ENCODE results near the gene SMARCD1. TPM values are rescaled to one million over a fixed set of nuclear protein-coding genes. Genes with fewer than 3 reads are reported as not detected.

SMARCD1 gene
- total RNA-seq, 1 experiment from 2014 or later, result 152 TPM

- no peaks in the 10 kb centered on the region for H3K27me3 Mint-ChIP-seq (ENCODE audit: low read depth)
Observed at GRCh38 chr12:50120953-50121352, 35.8 kb downstream of the SMARCD1 start.

More at GRCh38 chr12:50120953-50121352, 35.8 kb downstream of the SMARCD1 start:
- Histone ChIP-seq H3K56ac (ENCODE audit: insufficient read length, low read depth, low read length) (no peak overlapping the region), H3K9me3 (ENCODE audit: control insufficient read depth, low read depth, low read length) (no peaks in the 10 kb centered on the region), H2BK12ac (ENCODE audit: insufficient read length, low read depth, low read length) (no peak overlapping the region), H2AK5ac (ENCODE audit: insufficient read length, low read length) (no peak overlapping the region), H3K9ac (ENCODE audit: extremely low read depth, insufficient read length, low read length) (no peak overlapping the region), H3T11ph (ENCODE audit: low read length) (no peak overlapping the region), H3K18ac (ENCODE audit: insufficient read length, low read depth, low read length) (no peak overlapping the region), H4K20me1 (ENCODE audit: control insufficient read depth, insufficient read depth, insufficient read length) (no peaks in the 10 kb centered on the region), H3K79me1 (ENCODE audit: insufficient read depth, low read depth, low read length, poor library complexity, severe bottlenecking) (peaks cover 3% of the 10 kb centered on the region), H3K27me3 (ENCODE audit: insufficient read depth, low read length) (no peaks in the 10 kb centered on the region), H4K8ac (replicated peaks; ENCODE audit: insufficient read length, low read depth, low read length) (no peak overlapping the region), H2BK15ac (ENCODE audit: low read depth, low read length) (no peak overlapping the region), H3K4ac (ENCODE audit: low read depth, low read length) (no peak overlapping the region), H2BK20ac (ENCODE audit: low read depth, low read length, poor library complexity, severe bottlenecking) (no peak overlapping the region), H3K23me2 (ENCODE audit: insufficient read length, low read depth, low read length, poor library complexity, severe bottlenecking) (no peaks in the 10 kb centered on the region), H3K4me2 (ENCODE audit: insufficient read depth, insufficient read length, low read length) (no peak overlapping the region), H2BK120ac (ENCODE audit: low read depth, low read length, poor library complexity, severe bottlenecking) (no peak overlapping the region), H2AFZ (ENCODE audit: low read length) (no peak overlapping the region), H3K23ac (ENCODE audit: insufficient read length, low read depth, low read length) (no peak overlapping the region), H2BK5ac (ENCODE audit: insufficient read length, low read length) (no peak overlapping the region), H3K79me2 (ENCODE audit: insufficient read depth, low read length) (no peaks in the 10 kb centered on the region), H3K27ac (ENCODE audit: insufficient read length, low read depth, low read length) (no peak overlapping the region), H4K91ac (ENCODE audit: insufficient read length, low read depth, low read length) (no peak overlapping the region), H3K14ac (ENCODE audit: insufficient read depth, low read length) (no peak overlapping the region), H4K5ac (ENCODE audit: insufficient read length, low read depth, low read length) (no peak overlapping the region), H3K4me1 (ENCODE audit: insufficient read depth, low read length) (no peaks in the 10 kb centered on the region)
- H3K27ac Mint-ChIP-seq, result no peak overlapping the region
- H3K4me1 Mint-ChIP-seq, result no peaks in the 10 kb centered on the region
- no peak overlapping the region for H3K4me3 Mint-ChIP-seq
- H3K36me3 Mint-ChIP-seq (ENCODE audit: insufficient read depth in 1 of 3, low read depth in 3 of 3), result peaks cover 2 to 22% (median 4%) of the 10 kb centered on the region in 3 experiments; a peak in 5 of 7 replicates
- no peak for TF ChIP-seq CTCF (conservative IDR thresholded peaks at IDR 0.05)
- H3K9me3 Mint-ChIP-seq, result no peaks in the 10 kb centered on the region
- no peak for DNase-seq
- no CpG with 5 or more reads among the region's 3 CpGs for WGBS (ENCODE audit: extremely low coverage, insufficient read length, low lambda C conversion rate)

Measured in H9 (cell line).